Peyer's patch (tissue), 4 donors: Measurements from ENCODE around the gene HAUS3. TPM values are rescaled to one million over a fixed set of nuclear protein-coding genes. Genes with fewer than 3 reads are reported as not detected.

Experiments
- DNase-seq, 3 donors: peaks; one replicate each; pipeline ENCODE4 v3.0.0-alpha.2; 2017 to 2019
- H3K27ac ChIP-seq, 4 donors: fragments of 200-600 bp; sonication (generic); one replicate each; pipeline ENCODE4 v1.5.1; 2016 to 2019
- H3K27me3 ChIP-seq, 2 donors: fragments of 200-600 bp; sonication (generic); one replicate each; pipeline ENCODE4 v1.5.1; 2019
- H3K36me3 ChIP-seq, 3 donors: fragments of 200-600 bp; sonication (generic); one replicate each; pipeline ENCODE4 v1.5.1; 2016 to 2019
- H3K4me1 ChIP-seq, 4 donors: fragments of 200-600 bp; sonication (generic); one replicate each; pipeline ENCODE4 v1.5.1; 2016 to 2019
- H3K4me3 ChIP-seq, 4 donors: fragments of 200-600 bp; sonication (generic); 1 replicate in 3 of 4; 2 replicates in 1 of 4; pipeline ENCODE4 v1.5.1; 2016 to 2019; ENCODE audit warnings: mild to moderate bottlenecking in 1 of 4
- H3K9me3 ChIP-seq, 4 donors: fragments of 200-600 bp; sonication (generic); one replicate each; pipeline ENCODE4 v1.5.1; 2016 to 2019; ENCODE audit warnings: mild to moderate bottlenecking in 1 of 4
- CTCF ChIP-seq, 6 experiments: fragments of 450-650 bp in 4 of 6; fragments of 200-600 bp in 2 of 6; sonication (generic) in 1 of 6; IDR thresholded peaks; one replicate each; pipeline ENCODE4 v1.5.1; 2017 to 2019; ENCODE audit warnings: antibody characterized with exemption in 6 of 6, mild to moderate bottlenecking in 3 of 6, moderate library complexity in 1 of 6
- POLR2A ChIP-seq, 2 donors: fragments of 450-650 bp; IDR thresholded peaks; one replicate each; pipeline ENCODE4 v1.5.1; 2017; ENCODE audit warnings: antibody characterized with exemption in 2 of 2, mild to moderate bottlenecking in 2 of 2, moderate library complexity in 2 of 2
- total RNA-seq, 4 donors: library from RNA; depleted of rRNA; stranded (reverse); fragments of >200 nt; gene quantifications; one replicate each; pipeline ENCODE4 v1.1.0, GENCODE V29; 2016

The HAUS3 gene
- total RNA-seq, 4 donors from 2014 or later = 8.6 to 11.6 (median 9.0) TPM

DNA sequence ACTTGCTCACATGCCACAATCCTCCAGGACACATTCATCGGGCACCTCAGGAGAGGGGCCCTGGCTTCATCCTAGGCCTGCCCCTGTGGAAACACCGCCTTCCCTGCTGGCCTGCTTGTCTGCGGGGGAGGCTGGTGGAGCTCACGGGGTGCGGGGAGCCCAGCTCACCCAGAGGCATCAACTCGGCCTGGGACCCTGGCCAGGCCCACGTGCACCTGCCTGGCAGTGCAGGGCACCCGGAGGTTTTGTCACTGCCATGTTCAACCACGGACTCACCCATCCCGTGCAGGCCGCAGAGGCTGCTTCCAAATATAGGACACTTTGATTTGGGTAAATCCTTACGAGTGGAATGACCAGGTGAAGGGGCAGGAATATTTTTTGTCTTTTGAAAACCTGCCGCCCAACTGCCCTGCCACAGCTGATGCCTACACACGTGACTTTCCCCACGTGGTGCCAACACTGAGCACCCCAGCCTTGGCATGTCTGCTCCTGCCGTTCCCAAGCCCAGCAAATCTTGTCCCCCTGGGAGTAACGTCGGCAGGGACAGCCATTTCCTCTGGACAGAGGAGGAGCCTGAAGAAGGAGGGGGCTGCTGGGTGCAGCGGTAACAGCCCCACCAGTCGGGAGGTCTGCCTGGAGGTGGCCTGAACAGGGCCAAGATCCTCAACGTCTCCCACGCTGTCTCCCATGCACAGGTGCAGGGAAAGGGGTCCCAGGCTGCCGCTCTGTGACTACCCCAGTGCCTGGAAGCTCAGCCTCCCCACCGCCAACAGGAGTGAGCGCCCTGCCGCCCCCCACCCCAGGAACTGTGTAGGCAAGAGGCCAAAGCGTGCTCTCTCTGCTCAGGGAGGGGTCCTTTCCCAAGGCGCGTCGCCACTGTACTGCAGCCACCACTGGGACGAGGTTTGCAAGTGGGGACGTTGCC is 11.5 kb upstream of the HAUS3 start:
- H3K36me3 ChIP-seq = peaks cover 0 to 88% (median 0%) of the 10 kb centered on the region in 3 donors
- no peaks in the 10 kb centered on the region for H3K9me3 ChIP-seq
- TF ChIP-seq CTCF (IDR thresholded peaks at IDR 0.05) (no peak), POLR2A (IDR thresholded peaks at IDR 0.05) (no peak)
- no peaks in the 10 kb centered on the region for H3K27me3 ChIP-seq
- peak; percentile 15 to 38 (median 34) for DNase-seq
- no peak overlapping the region for H3K27ac ChIP-seq
- peaks cover 0 to 33% (median 6%) of the 10 kb centered on the region in 4 donors for H3K4me1 ChIP-seq
- H3K4me3 ChIP-seq = no peak overlapping the region

GRCh38 chr4:2252530-2253091 is 10.7 kb upstream of the HAUS3 start:
- H3K9me3 ChIP-seq = no peaks in the 10 kb centered on the region
- TF ChIP-seq POLR2A (IDR thresholded peaks at IDR 0.05) (no peak), CTCF (IDR thresholded peaks at IDR 0.05) (no peak)
- DNase-seq = peak in 2 of 3 donors; percentile 12 to 34
- peaks cover 0 to 86% (median 0%) of the 10 kb centered on the region in 3 donors for H3K36me3 ChIP-seq
- H3K27me3 ChIP-seq = no peaks in the 10 kb centered on the region
- no peak overlapping the region for H3K27ac ChIP-seq
- H3K4me1 ChIP-seq = peaks cover 0 to 25% (median 6%) of the 10 kb centered on the region in 4 donors
- H3K4me3 ChIP-seq = no peak overlapping the region

DNA sequence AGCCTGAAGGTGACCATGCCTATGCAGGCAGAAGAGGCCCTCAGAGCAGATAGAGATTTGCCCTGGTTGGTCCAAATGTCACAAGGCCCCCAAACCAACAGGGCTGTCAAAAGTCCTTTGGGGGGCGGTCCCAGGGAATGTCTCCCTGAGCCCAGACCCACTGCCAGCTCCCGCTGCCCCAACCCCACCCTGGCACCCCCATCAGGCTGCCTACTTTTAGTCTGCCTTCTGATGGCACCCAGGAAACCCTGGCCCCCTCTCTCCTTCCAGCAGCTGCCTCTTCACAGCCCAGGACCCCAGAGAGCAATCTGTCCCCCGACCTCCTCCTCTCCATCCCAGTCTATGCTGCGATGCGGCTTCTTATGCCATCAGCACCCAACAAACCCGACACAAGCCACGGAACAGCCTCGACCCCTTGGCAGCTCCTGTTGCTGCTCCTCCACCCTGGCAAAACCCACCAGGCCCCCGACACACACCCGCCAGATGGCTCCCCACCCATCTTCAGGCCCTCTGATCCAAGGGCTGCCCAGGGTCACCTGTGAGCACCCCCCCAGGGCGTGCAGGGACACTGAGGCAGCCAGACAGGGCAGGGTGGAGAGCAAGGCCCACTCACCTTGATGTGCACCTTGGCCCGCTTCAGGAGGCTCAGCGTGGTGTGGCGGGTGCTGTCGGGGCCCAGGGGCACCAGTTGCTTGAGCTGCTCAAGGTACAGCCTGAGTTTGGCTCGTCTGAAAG is 10.0 kb upstream of the HAUS3 start:
- no peak overlapping the region for H3K4me3 ChIP-seq
- H3K9me3 ChIP-seq = no peaks in the 10 kb centered on the region
- TF ChIP-seq CTCF (IDR thresholded peaks at IDR 0.05) = no peak
- no peak for TF ChIP-seq POLR2A (IDR thresholded peaks at IDR 0.05)
- H3K36me3 ChIP-seq = peaks cover 0 to 83% (median 0%) of the 10 kb centered on the region in 3 donors
- no peak overlapping the region for H3K27ac ChIP-seq
- peak in 2 of 3 donors; percentile 11 to 41 for DNase-seq
- peaks cover 0 to 18% (median 3%) of the 10 kb centered on the region in 4 donors for H3K4me1 ChIP-seq
- no peaks in the 10 kb centered on the region for H3K27me3 ChIP-seq

- peaks cover 0 to 11% (median 0%) of the 10 kb centered on the region in 4 donors for H3K4me1 ChIP-seq
- no peak overlapping the region for H3K27ac ChIP-seq
- H3K9me3 ChIP-seq = no peaks in the 10 kb centered on the region
- peak in 2 of 3 donors; percentile 6 to 43 for DNase-seq
- H3K36me3 ChIP-seq = peaks cover 0 to 78% (median 0%) of the 10 kb centered on the region in 3 donors
- TF ChIP-seq CTCF (IDR thresholded peaks at IDR 0.05) = no peak
- no peak for TF ChIP-seq POLR2A (IDR thresholded peaks at IDR 0.05)
- H3K27me3 ChIP-seq = no peaks in the 10 kb centered on the region
- H3K4me3 ChIP-seq = no peak overlapping the region
These were observed 9.3 kb upstream of the HAUS3 start for GRCh38 chr4:2251073-2251794.
